ENCODE results near the gene CA12. TPM values are rescaled to one million over a fixed set of nuclear protein-coding genes. Genes with fewer than 3 reads are reported as not detected.

Gene CA12
- total and polyA plus RNA-seq, 2 of the 8 experiments (the other 6 are each of a cell fraction or from before 2014, with no cell fraction given), result 4.7 to 4.9 TPM

DNA sequence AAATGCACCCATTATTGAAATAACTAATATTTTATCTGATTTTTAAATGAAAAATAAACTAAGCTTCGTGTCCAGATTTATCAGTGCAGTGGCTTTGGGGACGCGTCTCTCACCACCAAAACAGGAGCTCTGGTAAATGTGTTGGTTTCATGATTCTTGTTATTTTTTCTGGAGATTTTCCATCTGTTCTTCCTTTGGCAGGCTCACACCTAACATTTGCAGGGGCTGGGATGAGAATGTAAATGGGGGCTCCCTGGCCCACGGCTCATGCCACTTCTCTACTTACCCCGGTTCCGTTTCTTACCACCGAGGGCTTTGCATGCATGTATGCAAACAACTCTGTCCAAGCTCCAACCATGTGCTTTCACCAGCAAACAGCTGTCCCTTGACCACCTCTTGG is 30.9 kb upstream of the CA12 start (continued):
- TF ChIP-seq, protein P1, sequence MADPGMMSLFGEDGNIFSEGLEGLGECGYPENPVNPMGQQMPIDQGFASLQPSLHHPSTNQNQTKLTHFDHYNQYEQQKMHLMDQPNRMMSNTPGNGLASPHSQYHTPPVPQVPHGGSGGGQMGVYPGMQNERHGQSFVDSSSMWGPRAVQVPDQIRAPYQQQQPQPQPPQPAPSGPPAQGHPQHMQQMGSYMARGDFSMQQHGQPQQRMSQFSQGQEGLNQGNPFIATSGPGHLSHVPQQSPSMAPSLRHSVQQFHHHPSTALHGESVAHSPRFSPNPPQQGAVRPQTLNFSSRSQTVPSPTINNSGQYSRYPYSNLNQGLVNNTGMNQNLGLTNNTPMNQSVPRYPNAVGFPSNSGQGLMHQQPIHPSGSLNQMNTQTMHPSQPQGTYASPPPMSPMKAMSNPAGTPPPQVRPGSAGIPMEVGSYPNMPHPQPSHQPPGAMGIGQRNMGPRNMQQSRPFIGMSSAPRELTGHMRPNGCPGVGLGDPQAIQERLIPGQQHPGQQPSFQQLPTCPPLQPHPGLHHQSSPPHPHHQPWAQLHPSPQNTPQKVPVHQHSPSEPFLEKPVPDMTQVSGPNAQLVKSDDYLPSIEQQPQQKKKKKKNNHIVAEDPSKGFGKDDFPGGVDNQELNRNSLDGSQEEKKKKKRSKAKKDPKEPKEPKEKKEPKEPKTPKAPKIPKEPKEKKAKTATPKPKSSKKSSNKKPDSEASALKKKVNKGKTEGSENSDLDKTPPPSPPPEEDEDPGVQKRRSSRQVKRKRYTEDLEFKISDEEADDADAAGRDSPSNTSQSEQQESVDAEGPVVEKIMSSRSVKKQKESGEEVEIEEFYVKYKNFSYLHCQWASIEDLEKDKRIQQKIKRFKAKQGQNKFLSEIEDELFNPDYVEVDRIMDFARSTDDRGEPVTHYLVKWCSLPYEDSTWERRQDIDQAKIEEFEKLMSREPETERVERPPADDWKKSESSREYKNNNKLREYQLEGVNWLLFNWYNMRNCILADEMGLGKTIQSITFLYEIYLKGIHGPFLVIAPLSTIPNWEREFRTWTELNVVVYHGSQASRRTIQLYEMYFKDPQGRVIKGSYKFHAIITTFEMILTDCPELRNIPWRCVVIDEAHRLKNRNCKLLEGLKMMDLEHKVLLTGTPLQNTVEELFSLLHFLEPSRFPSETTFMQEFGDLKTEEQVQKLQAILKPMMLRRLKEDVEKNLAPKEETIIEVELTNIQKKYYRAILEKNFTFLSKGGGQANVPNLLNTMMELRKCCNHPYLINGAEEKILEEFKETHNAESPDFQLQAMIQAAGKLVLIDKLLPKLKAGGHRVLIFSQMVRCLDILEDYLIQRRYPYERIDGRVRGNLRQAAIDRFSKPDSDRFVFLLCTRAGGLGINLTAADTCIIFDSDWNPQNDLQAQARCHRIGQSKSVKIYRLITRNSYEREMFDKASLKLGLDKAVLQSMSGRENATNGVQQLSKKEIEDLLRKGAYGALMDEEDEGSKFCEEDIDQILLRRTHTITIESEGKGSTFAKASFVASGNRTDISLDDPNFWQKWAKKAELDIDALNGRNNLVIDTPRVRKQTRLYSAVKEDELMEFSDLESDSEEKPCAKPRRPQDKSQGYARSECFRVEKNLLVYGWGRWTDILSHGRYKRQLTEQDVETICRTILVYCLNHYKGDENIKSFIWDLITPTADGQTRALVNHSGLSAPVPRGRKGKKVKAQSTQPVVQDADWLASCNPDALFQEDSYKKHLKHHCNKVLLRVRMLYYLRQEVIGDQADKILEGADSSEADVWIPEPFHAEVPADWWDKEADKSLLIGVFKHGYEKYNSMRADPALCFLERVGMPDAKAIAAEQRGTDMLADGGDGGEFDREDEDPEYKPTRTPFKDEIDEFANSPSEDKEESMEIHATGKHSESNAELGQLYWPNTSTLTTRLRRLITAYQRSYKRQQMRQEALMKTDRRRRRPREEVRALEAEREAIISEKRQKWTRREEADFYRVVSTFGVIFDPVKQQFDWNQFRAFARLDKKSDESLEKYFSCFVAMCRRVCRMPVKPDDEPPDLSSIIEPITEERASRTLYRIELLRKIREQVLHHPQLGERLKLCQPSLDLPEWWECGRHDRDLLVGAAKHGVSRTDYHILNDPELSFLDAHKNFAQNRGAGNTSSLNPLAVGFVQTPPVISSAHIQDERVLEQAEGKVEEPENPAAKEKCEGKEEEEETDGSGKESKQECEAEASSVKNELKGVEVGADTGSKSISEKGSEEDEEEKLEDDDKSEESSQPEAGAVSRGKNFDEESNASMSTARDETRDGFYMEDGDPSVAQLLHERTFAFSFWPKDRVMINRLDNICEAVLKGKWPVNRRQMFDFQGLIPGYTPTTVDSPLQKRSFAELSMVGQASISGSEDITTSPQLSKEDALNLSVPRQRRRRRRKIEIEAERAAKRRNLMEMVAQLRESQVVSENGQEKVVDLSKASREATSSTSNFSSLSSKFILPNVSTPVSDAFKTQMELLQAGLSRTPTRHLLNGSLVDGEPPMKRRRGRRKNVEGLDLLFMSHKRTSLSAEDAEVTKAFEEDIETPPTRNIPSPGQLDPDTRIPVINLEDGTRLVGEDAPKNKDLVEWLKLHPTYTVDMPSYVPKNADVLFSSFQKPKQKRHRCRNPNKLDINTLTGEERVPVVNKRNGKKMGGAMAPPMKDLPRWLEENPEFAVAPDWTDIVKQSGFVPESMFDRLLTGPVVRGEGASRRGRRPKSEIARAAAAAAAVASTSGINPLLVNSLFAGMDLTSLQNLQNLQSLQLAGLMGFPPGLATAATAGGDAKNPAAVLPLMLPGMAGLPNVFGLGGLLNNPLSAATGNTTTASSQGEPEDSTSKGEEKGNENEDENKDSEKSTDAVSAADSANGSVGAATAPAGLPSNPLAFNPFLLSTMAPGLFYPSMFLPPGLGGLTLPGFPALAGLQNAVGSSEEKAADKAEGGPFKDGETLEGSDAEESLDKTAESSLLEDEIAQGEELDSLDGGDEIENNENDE (IDR thresholded peaks at IDR 0.05; ENCODE audit: insufficient replicate concordance, low read length), result no peak
- TF ChIP-seq CREB1 (IDR thresholded peaks at IDR 0.05) (no peak), TAF7 (optimal IDR thresholded peaks at IDR 0.05; ENCODE audit: borderline replicate concordance, low read depth, low read length) (no peak), CHD1 (IDR thresholded peaks at IDR 0.05; ENCODE audit: low read depth, low read length) (no peak), CEBPB (IDR thresholded peaks at IDR 0.05; ENCODE audit: low read depth, low read length) (no peak), ASH2L (IDR thresholded peaks at IDR 0.05; ENCODE audit: low read length) (no peak), EGR1 (IDR thresholded peaks at IDR 0.05; ENCODE audit: borderline replicate concordance, low read depth, low read length) (no peak), JUN (IDR thresholded peaks at IDR 0.05; ENCODE audit: low read depth, low read length) (no peak), BRCA1 (IDR thresholded peaks at IDR 0.05; ENCODE audit: low read depth, low read length) (no peak), POU5F1 (IDR thresholded peaks at IDR 0.05; ENCODE audit: low read depth, low read length) (no peak)
- TF ChIP-seq, protein P2, sequence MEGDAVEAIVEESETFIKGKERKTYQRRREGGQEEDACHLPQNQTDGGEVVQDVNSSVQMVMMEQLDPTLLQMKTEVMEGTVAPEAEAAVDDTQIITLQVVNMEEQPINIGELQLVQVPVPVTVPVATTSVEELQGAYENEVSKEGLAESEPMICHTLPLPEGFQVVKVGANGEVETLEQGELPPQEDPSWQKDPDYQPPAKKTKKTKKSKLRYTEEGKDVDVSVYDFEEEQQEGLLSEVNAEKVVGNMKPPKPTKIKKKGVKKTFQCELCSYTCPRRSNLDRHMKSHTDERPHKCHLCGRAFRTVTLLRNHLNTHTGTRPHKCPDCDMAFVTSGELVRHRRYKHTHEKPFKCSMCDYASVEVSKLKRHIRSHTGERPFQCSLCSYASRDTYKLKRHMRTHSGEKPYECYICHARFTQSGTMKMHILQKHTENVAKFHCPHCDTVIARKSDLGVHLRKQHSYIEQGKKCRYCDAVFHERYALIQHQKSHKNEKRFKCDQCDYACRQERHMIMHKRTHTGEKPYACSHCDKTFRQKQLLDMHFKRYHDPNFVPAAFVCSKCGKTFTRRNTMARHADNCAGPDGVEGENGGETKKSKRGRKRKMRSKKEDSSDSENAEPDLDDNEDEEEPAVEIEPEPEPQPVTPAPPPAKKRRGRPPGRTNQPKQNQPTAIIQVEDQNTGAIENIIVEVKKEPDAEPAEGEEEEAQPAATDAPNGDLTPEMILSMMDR (IDR thresholded peaks at IDR 0.05; ENCODE audit: control extremely low read depth in 1 of 3, insufficient read depth in 1 of 3, low read depth in 1 of 3, low read length in 3 of 3), result no peak
